ENCODE measurements around the gene DPP6.
"Not testable (repeated sequence)": the region's sequence is repeated elsewhere in the genome, so short reads cannot be mapped to it uniquely, and the experiment has no call there.

- not testable (repeated sequence) for TF ChIP-seq POLR2A (IDR thresholded peaks at IDR 0.05; ENCODE audit: low read length); GATA1 (IDR thresholded peaks at IDR 0.05; ENCODE audit: low read depth, low read length)
Observed at GRCh38 chr7:154146707-154147038, 94.5 kb downstream of the DPP6 start.
